NCI-H446 treated with DMSO at 0.1 percent for 48 hours (cell line): Measurements from ENCODE around the gene URM1.
"Not testable (repeated sequence)": the region's sequence is repeated elsewhere in the genome, so short reads cannot be mapped to it uniquely, and the experiment has no call there.

Source experiments
- DNase-seq: peaks from one replicate; lab custom pipeline; 2025; lab: John Stamatoyannopoulos, UW

Gene URM1

DNA sequence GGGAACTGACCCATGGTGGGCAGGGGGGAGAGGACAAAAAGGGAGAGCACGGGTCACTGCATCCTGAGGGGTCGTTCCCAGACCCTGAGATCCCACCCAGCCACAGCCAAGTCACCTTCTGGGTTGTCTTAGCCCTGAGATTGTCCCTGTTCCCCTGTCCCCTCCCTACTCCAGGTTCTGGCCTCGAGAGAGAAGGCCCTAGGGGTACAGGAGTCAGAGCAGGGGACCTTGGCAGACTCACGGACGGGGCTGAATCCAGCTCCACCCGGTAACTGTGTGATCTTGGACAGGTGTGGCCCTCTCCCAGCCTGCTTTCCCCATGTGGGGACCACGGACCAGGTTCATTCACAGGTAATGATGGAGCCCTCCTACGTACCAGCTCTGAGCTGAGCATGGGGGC is 38.3 kb downstream of the URM1 start:
- no peak for DNase-seq

GRCh38 chr9:128409978-128410377 is 38.8 kb downstream of the URM1 start:
- no peak for DNase-seq

GRCh38 chr9:128411364-128412119 is 40.4 kb downstream of the URM1 start:
- DNase-seq = no peak

DNA sequence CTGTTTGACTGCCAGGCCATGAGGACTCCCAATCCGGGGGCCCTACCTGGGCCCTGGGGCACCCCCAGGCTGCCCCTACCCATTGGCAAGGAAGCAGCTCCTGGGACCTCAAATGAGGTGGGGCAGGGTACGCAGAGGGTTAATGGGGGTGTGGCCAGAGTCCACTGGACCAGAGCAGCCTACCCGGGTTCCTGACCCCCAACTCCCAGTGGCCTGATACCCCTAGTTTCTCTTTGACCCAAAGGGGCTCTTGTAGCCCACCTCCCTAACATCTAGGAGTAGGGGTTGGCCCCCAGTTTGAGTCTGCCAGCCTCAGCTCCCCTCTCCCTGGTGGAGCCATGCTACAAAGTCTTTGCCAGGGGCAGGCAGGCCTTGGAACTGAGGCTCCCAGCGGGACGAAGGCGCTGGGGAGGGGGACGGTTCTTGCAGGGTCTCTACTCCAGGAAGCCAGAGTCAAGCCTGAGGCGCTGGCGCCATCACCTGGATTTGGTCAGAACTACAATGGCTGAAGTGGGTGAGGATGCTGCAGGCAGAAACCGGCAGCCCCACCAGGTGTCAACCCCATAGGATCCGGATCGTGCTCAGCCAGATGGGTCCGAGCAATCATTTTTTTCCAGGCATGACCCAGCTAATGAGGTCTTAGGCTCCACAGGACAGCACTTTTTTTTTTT is 41.1 kb downstream of the URM1 start:
- no peak for DNase-seq

- DNase-seq = not testable (repeated sequence)
Observed at GRCh38 chr9:128413728-128414127, 42.6 kb downstream of the URM1 start.

DNA sequence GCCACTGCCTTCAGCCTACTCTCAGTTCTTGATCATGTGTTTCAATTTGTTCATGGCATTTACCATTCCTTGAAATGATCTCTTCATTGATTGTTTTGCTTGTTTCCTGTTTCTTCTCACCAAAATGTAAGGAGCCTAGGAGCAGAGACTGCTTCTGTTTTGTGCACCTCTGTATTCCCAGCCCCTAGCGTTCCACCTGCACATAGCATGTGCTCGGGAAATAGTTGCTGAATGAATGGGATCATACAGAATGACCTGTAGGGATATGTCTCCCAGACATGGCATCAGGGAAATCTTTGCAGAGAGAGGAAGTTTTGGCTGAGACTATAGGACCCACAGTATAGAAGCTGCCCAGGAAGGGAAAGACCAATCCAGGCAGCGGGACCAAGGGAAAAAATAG is 43.3 kb downstream of the URM1 start:
- no peak for DNase-seq

GRCh38 chr9:128415281-128415680 is 44.1 kb downstream of the URM1 start:
- no peak for DNase-seq

GRCh38 chr9:128416014-128416413 is 44.8 kb downstream of the URM1 start:
- DNase-seq = no peak

DNA sequence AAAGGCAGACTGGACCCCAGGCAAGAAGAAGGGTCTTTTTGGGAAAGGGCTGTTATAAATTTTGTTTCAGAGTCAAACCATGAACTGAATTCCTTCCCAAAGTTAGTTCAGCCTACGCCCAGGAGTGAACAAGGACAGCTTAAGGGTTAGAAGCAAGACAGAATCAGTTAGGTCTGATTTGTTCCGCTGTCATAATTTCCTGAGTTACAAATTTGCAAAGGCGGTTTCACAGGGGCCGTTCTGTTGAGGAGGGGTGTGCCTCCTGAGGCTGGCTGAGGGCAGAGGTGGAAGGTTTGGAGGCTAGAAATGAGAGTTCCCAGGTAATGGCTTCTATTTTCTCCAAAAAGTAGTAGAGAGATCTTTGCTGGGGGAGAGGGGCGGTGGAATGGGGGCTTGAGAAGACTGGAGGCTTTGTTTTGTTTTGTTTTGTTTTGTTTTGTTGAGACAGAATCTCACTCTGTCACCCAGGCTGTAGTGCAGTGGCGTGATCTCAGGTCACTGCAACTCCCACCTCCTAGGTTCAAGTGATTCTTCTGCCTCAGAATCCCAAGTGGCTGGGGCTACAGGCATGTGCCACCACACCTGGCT is 45.4 kb downstream of the URM1 start:
- no peak for DNase-seq

DNA sequence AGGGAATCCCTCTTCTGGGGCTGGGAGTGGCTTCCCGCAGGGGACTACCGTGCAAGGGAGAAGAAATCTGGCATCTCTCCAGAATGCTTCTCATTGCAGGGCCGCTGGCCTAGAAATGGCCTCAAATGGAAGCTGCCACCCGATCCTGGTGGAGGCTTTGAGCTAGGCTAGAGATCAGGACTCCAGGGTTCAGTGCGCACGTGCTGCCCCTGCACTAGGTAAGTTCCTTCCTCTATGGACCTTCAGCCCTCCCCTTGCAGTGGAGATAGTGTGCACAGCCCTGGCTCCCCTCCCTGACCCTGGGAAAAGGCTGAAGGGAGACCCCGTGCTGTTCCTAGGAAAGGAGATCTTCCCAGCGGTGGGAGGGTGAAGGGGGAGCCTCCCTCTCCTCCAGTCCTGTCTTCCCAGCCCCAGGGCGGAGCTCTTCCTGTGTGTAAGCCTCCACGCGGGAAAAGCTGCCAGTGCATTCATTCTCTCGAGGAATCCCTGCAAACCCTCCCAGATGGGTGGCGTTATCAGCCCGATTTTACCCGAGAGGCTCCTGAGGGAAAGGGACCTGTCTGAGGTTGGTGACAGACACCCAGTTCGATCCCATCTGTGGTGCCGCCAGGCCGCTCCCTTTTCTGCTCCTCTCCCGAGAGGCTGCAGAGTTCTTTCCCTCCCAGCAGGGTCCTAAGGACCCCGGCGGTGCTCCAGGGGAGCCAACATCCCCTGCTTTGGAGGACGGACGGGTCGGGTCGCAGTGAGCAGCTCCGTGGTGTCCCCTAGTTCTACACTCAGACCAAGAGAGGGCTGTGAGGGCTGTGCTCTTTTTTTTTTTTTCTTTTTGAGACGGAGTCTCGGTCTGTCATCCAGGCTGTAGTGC is 48.1 kb downstream of the URM1 start:
- no peak for DNase-seq

- DNase-seq = no peak
Observed at GRCh38 chr9:128420060-128420650, 49.0 kb downstream of the URM1 start.

- DNase-seq = no peak
Observed at GRCh38 chr9:128420651-128421481, 49.7 kb downstream of the URM1 start, which contains the start of gene CERCAM. TSS of gene CERCAM (plus strand) at chr9:128420857. CDS start at chr9:128420878, 21 bp downstream.

DNA sequence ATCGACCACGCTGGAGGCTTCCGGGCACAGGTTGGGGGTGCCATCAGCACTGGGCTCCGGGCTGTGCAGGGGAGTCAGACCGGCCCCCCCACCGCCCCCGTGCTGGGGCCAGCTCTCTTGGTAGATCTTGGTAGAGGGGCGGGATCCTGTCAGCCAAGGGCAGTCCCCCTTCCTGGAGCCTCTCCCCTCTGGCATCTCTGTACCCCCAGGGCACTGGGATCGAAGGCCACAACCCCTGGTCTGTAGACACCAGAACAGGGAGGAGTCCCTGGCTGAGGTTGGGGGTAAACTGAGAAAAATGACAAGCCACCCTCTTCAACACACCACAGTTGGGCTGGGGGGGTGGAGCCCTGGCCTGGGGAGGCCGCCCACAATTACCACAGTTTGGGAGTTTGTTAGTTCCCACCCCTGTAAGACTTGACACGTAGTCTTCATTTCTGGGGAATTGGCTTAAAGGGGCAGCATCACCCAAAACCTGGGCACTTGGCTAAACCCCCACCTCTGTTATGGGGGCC is 50.4 kb downstream of the URM1 start:
- no peak for DNase-seq

DNA sequence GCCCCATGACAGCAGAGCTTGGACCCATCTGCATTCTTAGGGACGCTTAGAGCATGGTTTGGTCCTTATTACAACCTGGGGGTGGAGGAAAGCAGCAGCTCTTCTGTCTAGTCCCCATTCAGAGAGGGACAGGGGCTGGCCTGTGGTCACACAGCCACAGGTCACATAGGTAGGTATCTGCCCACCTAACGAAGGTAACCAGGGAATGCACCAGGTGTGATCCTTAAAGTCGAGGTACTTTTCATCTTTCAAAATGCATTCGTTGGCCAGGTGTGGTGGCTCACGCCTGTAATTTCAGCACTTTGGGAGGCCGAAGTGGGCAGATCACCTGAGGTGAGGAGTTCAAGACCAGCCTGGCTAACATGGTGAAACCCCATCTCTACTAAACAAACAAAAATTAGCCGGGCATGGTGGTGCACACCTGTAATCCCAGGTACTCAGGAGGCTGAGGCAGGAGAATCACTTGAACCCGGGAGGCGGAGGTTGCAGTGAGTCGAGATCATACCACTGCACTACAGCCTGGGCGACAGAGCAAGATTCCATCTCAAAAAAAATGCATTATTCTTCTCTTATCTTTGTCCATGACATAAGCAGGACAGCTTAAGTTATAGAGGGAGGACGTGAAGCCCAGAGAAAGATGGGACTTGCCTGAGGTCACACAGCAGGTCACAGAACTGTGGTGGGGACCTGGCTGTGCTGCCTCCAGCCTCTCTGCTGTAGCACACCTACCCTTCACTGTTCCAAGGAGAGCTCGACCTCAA is 51.0 kb downstream of the URM1 start:
- not testable (repeated sequence) for DNase-seq

DNA sequence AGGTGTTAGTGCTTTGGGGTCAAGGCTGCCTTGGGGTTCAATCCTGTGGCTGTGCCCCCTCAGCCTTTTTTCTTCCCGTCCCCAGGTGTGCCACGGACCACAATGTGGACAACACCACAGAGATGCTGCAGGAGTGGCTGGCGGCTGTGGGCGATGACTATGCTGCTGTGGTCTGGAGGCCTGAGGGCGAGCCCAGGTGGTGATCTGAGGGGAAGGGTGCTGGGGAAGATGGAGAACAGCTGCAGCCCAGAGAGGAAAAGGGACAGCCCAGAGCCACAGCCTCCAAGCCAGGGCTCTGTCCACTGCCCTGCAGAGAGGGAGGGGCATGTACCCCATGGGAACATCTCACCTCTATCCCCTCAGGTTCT is 51.6 kb downstream of the URM1 start:
- no peak for DNase-seq

GRCh38 chr9:128423356-128423755 is 52.2 kb downstream of the URM1 start:
- not testable (repeated sequence) for DNase-seq

DNA sequence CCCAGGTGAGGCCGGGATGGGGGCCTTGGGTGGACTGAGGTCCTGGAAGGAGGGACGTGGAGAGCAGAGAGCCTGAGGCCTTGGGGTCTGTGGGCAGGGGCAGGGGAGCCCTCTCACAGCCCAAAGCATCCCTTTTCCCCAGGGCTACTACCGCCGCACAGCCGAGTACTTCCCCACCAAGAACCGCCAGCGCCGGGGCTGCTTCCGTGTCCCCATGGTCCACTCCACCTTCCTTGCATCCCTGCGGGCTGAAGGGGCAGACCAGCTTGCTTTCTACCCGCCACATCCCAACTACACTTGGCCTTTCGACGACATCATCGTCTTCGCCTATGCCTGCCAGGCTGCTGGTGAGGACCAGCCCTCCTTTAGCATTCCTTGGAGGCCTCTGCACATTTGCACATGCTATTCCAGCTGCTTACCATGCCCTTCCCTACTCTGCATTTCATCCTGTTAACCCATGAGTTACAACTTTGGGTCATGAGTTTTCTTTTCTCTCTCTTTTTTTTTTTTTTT is 53.1 kb downstream of the URM1 start:
- DNase-seq = no peak

DNA sequence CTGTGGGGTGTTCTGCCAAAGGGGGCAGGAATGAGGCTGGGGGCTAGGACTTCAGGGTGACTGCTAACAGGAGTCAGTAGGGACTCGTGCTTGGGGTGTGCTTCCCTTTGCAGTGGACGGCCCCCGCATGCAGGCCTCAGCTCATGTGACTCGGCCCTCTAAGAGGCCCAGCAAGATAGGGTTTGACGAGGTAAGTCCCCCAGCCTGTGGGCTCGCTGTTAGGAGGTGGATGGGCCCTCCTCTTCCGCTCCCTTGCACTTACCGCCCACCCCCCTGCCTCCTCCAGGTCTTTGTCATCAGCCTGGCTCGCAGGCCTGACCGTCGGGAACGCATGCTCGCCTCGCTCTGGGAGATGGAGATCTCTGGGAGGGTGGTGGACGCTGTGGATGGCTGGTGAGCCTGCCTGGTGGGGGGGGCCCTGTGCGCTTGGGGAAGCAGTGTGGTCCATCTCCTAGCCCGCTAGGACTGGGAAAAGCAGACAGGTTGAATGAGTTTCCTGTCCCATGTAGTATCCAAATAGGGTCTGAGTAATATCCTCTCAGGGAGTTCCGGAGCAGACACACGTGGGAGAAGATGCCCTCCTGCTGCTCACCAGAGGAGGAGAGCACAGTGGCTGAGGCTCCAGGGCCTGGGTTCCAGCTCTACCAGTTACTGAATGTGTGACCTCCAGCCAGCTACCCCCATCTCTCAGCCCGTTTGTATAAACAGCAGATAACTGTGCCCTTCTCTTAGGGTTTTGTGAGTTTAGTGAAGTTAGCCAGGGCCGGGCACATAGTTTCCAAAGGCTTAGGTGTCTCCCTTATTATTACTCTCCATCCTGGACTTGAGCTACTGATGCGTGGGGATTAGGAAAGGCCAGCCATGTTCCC is 57.7 kb downstream of the URM1 start:
- DNase-seq = no peak
